GM21390 (cell line): ENCODE data around the gene ALDH1A3.

Source experiments
- ATAC-seq: cut with Tn5 transposase; IDR thresholded peaks from one replicate; pipeline ENCODE4 v1.9.1; 2021; ENCODE audit not compliant: unreplicated experiment

Gene ALDH1A3

GRCh38 chr15:100900795-100901169 is 21.2 kb downstream of the ALDH1A3 start:
- ATAC-seq = no peak

DNA sequence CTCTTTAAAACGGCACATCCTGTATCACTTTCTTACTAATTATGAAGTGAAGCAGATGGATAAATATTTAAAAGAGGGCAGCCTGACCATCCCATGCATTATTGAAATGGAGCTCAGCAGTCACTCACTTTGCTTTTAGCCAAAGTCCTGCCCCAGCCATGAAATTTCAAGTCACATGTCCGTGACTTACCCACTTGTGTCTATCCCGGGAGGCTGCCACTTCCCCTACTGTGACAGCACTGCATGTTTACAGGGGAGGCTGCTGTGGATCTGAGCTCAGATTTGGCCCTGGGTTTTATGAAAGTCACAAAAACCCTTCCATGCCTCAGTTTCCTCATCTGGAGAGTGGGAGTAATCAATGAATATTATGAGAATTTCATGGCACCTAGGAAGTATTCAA is 21.7 kb downstream of the ALDH1A3 start:
- ATAC-seq = no peak

DNA sequence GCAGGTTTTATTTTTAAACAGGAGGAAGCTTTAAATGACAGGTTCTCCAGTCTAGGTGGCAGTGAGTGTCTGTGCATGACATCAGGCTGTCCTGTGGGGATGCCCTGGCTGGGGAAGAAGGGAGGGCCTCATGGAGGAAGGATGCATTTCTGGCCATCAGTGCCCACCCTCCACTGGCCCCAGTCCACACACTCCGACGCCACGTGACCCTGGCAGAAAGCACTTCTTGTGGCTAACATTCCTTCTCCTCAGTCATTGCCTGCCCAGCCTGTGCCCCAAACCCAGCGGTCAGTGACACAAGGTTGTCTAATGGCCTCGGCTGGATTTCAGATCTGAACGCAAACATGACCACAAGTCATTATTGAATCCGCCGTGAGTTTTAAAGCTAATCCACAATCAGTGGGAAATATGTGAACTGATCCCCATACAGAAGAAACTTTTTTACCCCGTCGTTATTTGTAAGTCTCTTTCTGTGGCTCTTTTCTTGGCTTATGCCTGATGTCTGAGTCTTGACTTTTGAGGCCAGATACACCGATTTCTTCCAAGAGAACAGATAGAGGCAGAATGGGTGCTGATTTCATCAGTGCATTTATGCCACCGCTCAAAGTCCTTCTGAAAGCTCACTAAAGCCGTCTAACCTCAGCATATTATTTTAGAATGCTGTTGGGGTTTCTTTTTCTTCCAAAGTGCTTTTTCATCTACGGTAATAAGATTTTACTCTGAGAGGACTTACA is 22.2 kb downstream of the ALDH1A3 start:
- no peak for ATAC-seq

DNA sequence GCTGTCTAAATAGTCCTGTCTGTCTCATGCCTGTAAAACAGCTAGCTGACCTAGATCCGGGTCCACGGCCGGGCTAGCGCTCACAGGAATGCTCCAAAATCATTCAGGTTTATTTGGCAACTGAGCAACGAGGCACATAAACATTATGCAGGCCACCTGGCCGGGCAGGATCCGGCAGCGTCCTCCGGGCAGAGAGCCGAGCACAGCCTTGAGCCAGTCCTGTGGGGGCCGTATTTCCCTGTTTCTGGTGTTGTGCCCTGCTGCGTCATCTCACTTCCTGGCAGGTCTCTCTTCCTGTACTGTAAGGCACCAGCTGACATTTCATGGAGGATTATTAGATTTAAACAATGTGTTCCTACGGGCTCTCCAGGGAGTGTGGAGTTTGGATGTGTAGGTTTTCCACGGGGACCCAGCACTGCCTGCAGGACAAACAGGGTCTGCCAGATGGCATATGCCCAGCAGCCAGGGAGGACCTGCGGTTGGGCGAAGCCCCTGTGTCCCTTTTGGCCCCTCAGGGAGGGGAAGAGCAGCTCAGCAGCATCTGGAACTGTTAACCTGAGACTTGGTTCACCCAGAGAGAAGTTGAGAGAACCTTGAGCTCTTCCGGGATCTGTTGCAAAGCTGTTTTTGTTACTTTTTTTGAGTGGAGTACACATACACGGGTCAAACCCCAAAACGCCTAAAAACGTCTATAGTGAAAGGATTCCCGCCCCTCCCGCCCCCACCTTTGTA is 23.0 kb downstream of the ALDH1A3 start:
- ATAC-seq = no peak

DNA sequence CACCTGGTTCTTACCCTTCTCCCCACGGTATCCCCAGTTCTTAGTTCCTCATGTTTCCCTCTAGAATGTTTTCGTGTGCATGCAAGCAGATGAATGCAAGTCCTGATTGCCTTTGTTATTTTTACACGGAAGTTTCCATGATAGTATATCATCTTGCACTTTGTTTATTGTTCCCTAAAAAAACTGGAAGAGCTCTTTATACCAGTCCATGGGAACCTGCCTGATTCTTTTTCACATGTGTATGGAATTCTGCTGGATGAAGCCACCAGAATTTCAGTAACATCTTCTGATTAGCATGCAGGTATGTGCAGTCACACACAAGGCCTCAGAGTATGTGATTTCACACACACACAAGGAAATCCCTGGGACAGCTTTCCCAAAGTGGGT is 23.5 kb downstream of the ALDH1A3 start:
- no peak for ATAC-seq

- no peak for ATAC-seq
These were observed 26.2 kb downstream of the ALDH1A3 start for GRCh38 chr15:100905850-100906249.

DNA sequence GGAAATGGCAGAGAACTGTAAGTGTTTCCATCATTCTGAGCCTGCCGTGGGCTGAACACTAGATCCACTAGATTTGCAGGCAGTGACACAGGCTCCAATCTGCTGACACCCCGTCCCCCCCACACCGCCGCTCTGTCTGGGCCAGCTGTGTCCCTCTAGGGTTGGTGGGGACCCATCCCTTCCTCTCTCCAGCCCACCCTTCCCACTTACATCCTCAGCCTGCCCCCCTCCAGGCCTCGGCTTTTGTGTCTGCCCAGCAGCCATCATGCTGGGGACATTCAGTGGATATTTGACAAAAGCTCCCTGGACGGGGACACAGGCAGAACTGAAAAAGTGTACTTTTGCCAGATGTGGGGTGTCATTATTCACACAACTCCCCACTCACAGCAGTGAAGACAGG is 28.8 kb downstream of the ALDH1A3 start:
- ATAC-seq = no peak

DNA sequence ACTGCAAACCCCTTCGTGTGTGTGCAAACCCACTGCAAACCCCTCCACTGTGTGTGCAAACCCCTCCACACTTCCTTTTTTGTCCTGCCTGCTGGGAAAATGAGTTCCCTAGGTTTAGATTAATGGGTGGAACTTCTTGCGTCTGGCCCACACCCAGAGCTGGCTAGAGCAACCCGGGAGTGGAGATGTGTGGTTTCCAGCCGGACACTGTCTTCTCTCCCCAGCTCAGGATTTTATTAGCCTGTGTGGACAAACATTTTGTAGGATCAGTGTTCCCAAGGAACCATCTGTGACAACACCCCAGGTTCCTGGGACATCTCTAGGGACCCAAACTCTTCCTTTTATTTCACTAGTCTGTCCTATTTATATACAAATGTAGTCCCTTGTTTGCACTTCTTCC is 29.9 kb downstream of the ALDH1A3 start:
- no peak for ATAC-seq

- ATAC-seq = no peak
These were observed 30.6 kb downstream of the ALDH1A3 start for GRCh38 chr15:100909989-100910955.

DNA sequence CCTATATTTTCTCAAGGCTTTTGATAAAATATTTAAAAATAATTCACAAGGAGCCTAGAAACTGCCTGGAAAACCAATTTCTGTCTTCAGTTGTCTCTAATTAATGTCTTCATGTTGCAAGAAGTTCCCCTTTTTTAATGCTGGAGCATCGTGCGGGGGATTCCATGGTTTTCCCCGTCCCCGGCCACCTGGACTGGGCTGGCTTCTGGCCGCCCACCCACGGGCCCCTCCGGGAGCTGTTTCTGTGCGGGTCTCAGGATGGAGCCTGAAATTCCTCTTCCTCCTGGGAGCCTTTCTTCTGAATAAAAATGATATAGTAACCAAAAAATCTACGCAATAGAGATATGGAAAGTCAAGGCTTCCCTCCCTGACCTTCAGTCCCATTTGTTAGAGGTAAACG is 31.5 kb downstream of the ALDH1A3 start:
- no peak for ATAC-seq

GRCh38 chr15:100913961-100914360 is 34.3 kb downstream of the ALDH1A3 start:
- no peak for ATAC-seq

- no peak for ATAC-seq
These were observed 35.2 kb downstream of the ALDH1A3 start for GRCh38 chr15:100914876-100915275.

DNA sequence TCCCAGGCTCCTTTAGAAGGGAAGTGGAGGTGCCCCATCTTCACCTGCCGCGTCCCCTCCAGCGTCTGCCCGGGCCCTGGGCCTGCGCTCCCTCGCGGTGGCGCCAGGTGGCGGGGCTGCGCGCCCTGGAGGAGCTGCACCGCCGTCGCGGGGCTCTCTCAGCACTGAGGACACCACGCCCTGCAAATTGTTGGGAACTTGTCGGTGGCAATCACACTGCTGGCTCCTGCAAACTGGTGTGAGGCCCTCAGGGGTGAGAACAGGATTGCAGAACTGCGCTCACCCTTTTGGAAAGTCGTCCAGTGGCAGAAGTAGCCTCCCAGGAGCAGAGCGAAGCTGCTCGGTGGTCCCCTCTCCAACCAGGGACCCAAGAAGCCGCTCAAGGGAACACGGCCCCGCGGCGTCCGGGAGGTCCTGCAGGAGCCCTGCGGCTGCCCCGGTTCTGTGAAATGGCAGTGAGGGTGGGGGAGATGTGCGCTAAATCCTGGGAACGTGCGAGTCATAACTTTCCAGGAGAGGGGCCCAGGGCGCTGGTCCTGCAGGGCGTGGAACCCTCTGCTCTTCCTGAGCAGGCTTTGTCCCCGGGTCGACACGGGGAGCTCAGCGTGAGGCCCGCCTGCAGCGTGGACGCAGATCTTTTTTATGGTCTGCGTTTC is 38.5 kb downstream of the ALDH1A3 start:
- peak; percentile 55 for ATAC-seq

DNA sequence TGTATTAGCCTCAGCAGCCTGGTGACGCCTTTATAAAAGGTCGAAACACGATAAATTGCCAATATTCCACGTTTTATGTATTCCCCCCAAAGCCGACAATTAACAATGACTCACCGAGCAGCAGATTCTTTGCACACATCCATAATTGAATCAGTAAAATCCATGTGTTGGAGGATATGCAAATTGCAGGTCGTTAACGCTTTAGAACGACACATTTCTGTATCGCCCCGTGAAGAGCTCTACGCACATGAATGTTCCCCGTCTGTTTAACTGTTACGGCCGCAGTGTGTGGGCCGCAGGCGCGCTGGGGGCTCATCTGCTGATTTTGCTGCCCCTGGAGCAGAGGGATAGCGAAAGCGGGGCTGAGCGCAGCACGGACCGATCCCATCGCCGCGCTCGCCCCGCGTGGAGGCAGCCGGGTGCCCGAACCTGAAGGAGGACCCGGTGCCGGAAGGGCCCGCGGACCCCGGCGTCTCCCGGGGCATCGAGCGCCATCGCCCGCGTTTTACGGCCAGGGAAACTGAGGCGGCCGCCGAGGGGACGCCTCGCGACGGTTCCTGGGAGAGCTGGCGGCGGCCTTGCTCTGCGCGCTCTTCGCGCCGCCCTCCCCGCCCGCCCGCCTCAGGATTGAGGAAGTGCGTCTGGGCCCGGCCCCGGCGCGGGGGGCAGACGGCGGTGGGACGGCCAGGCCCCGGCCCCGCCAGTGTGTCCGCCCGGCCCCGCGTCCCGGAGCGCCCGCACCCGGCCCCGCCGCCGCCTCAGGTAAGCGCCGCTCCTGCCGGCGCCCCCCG is 39.3 kb downstream of the ALDH1A3 start, which contains the start of gene LRRK1:
TSS of gene LRRK1 (plus strand) at position 668 of the 791 bp plus-strand sequence. CDS start 5,276 bp downstream, outside the sequence.
- ATAC-seq = no peak

DNA sequence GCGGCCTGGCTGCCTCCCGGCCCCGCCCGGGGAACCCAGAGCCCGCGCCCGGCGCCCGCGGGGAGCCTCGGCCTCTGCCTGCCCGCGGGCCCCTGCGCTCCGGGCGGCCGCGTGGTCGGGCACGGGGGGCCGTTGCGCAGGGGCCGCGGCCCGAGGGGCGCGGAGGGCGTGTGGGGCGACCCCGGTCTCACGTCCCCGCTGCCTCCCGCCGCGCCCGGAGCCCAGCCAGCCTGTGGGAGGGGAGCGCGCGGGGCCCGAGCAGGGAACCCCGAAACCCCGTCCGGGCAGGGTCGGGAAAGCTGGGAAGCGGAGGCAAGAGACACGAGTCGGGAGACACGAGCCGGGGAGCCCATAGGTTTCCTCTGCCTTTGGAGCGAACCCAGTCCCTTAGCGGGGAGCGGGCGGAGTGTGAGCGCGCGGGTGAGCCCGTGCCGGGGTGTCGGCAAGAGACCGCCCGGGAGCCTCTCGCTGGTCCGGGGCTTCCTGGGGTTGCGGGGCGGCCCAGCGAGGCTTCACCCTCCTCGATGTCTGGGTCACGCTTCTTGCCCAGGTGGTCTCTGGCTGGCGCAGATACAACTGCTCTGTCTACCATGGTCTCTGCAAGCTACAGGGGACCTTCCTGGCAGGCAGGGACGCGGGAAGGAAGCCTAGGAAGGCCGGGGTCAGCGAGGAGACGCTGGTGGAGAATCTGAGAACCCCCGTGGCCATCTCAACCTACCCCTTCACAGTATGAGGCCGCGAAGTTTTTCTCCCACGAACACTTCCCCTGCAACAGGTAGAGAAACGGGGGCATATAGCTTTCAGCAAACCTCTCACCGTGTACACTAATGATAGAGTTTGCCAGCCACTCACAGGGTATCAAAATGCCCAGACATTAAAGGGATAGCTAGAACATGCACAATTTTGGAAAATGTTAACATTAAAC is 40.1 kb downstream of the ALDH1A3 start:
- ATAC-seq = no peak

DNA sequence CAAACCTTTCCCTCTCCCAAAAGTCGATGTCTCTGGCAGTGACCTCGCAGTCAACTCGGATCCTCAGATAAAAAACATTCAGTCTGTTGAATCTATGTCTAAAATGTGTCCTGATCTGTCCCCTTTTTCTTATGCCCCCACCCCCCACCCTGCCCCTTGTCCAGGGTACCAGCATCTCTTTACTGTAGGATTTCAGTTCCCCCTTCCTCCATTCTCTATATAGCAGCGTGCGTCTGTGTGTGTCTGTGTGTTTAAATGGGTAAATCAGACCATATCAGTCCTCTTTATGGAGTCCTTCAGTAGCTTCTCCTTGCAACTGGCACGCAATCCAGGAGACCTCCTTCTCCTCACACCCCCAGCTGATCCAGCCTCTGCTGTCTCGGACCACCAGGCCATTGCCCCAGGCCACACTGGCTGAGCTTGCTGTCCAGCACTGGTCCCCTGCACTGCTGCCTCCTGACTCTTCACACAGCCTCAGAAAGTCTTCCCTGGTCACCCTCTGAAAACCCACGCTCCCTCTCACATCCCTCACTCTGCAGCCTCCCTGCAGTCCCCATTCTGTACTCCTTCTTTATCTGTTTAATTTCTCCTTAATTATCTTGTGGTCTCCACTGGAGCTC is 41.0 kb downstream of the ALDH1A3 start:
- ATAC-seq = peak; percentile 19

DNA sequence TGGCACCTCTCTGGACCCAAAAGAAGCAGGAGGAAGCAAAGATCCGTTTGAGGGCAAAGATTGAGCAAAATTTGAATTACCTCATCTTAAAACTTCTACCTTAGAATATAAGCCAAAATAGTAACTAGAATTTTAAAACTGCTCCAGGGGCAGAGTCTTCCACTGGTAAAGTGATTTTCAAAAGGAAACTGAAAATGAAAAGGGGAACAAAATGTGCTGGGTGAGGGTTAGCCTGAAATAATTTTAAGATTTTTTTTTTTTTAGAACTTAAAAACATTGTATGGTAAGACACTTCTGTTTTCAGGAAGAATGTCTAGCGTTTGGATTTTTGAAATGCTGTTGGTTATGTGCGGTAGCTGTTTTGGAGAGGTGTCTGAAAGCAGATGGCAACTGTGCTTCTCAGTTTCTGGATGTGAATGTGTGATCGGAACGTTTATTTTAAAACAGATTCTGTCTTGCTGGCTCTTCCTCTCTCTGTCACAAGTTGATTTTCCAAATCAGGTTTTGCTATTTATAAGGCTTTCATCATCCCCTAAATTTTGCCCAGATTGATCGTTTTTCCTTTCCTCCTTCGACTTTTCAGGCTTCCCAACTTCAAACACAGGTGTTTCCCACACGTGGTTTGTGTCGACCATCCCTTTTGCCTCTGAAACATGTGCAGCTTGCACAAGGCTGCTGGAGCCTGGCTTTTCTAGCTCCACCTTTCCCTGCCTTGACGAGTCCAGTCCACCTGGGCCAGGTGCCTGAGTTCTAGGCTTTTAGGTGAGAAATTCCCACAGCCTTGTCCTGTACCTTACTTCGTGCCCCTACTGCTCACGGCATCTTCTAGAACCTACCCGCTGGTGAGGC is 42.8 kb downstream of the ALDH1A3 start:
- ATAC-seq = peak; percentile 23

DNA sequence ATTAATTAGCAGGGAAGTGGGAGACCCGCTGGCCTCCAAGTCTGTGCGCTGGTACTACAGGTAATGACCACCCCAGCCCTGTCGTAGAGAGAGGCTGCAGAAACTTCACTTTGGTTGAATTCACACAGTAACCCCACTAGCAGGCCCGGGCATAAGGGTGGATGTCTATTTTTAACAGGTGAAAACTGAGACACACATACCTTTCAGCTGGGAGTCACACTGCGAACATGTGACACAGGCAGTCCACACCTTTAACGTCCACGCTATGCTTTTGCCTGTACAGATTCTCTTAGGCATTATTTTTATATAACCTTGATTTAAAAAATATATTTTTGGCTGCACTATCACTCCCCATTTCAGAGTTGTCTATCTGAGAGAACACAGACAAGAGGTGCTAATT is 43.4 kb downstream of the ALDH1A3 start:
- no peak for ATAC-seq
